GM12878 (cell line): ENCODE measurements around the gene EMID1. TPM values are rescaled to one million over a fixed set of nuclear protein-coding genes. Genes with fewer than 3 reads are reported as not detected.

Source experiments
- ATAC-seq: fragments of 200-7000 bp; cut with Tn5 transposase; 3 replicates; pipeline ENCODE4 v1.9.1; 2020; ENCODE audit warnings: mild to moderate bottlenecking, moderate library complexity
- BruUV-seq: library from RNA; stranded (reverse); fragments of 400-500 nt; replicated peaks from 2 replicates; lab custom pipeline; 2021; lab: Mats Ljungman, UMichigan
- CTCF ChIA-PET: fragments of 300-600 bp; sonication (Branson Sonifier 250); formaldehyde crosslinking; extraction: SDS; loops from one replicate; lab custom pipeline; 2021; ENCODE audit warnings: inconsistent platforms; lab: Yijun Ruan, JAX
- POLR2A ChIA-PET: fragments of 350-600 bp; formaldehyde crosslinking; extraction: SDS; loops from one replicate; lab custom pipeline; 2021; ENCODE audit warnings: inconsistent platforms; lab: Charles Lee
- RAD21 ChIA-PET: fragments of 300-600 bp; sonication (Branson Sonifier 250); formaldehyde crosslinking; loops from one replicate; lab custom pipeline; 2023; ENCODE audit warnings: antibody characterized with exemption; ENCODE audit not compliant: unreplicated experiment; lab: Charles Lee
- SMC1A ChIA-PET: fragments of 300-600 bp; sonication (Branson Sonifier 250); formaldehyde crosslinking; loops from one replicate; lab custom pipeline; 2023; ENCODE audit not compliant: unreplicated experiment, uncharacterized antibody; lab: Charles Lee
- DNase-seq: peaks from one replicate; pipeline ENCODE4 v3.0.0-alpha.2; 2011; ENCODE audit warnings: low read depth, low spot score
- FAIRE-seq: peaks from 3 replicates; lab custom pipeline; 2011; peaks lifted over from hg19 to GRCh38; lab: Jason Lieb, UNC
- H2AFZ ChIP-seq: 2 replicates; pipeline ENCODE4 v1.6.0; 2011; ENCODE audit warnings: low read depth, low read length, control low read depth; ENCODE audit not compliant: control insufficient read depth
- H3K27ac ChIP-seq: 2 replicates; pipeline ENCODE4 v1.5.1; 2011; ENCODE audit warnings: control low read depth; ENCODE audit not compliant: control insufficient read depth, insufficient read depth
- H3K27me3 ChIP-seq, 2 experiments: replicated peaks in 1 of 2; 2 replicates each; pipeline versions ENCODE4 v1.6.0 to v1.6.1; 2011; ENCODE audit warnings: low read length in 1 of 2; ENCODE audit not compliant: control insufficient read depth in 2 of 2, insufficient read depth in 2 of 2
- H3K36me3 ChIP-seq, 2 experiments: 2 replicates each; pipeline ENCODE4 v1.5.1; 2011; ENCODE audit warnings: low read length in 1 of 2; ENCODE audit not compliant: control insufficient read depth in 2 of 2, insufficient read depth in 2 of 2
- H3K4me1 ChIP-seq: 2 replicates; pipeline ENCODE4 v1.6.1; 2011; ENCODE audit warnings: mild to moderate bottlenecking, low read length, moderate library complexity, mixed read lengths; ENCODE audit not compliant: control insufficient read depth, insufficient read depth
- H3K4me2 ChIP-seq: 2 replicates; pipeline ENCODE4 v1.6.0; 2011; ENCODE audit warnings: control low read depth; ENCODE audit not compliant: control insufficient read depth, insufficient read depth
- H3K4me3 ChIP-seq: fragments of 200-600 bp; sonication (generic); 2 replicates; pipeline ENCODE4 v1.5.1; 2016
- H3K79me2 ChIP-seq: 2 replicates; pipeline ENCODE4 v1.6.0; 2011; ENCODE audit warnings: low read length; ENCODE audit not compliant: control insufficient read depth, insufficient read depth
- H3K9ac ChIP-seq: 2 replicates; pipeline ENCODE4 v1.8.0; 2011; ENCODE audit warnings: low read length, control low read depth, mixed read lengths; ENCODE audit not compliant: control insufficient read depth, insufficient read depth
- H3K9me3 ChIP-seq: replicated peaks from 3 replicates; pipeline ENCODE4 v1.5.1; 2011; ENCODE audit warnings: mild to moderate bottlenecking, low read length; ENCODE audit not compliant: control insufficient read depth, insufficient read depth
- H4K20me1 ChIP-seq: 2 replicates; pipeline ENCODE4 v1.6.0; 2011; ENCODE audit not compliant: control insufficient read depth, insufficient read depth
- CEBPB ChIP-seq, 2 experiments: fragments of 150-350 bp in 1 of 2; IDR thresholded peaks; 2 replicates each; pipeline ENCODE4 v1.6.1; 2012 to 2014; ENCODE audit warnings: low read depth in 2 of 2, low read length in 2 of 2, borderline replicate concordance in 1 of 2, inconsistent platforms in 1 of 2
- E4F1 ChIP-seq: fragments of 450-650 bp; IDR thresholded peaks from 2 replicates; pipeline ENCODE4 v1.6.1; 2018; ENCODE audit warnings: borderline replicate concordance, mild to moderate bottlenecking; ENCODE audit not compliant: partially characterized antibody
- JUND ChIP-seq: IDR thresholded peaks from 2 replicates; pipeline ENCODE4 v1.6.1; 2012; ENCODE audit warnings: low read depth, mild to moderate bottlenecking, low read length, improper control_type of control experiment, moderate library complexity
- PML ChIP-seq: IDR thresholded peaks from 2 replicates; pipeline ENCODE4 v1.6.1; 2012; ENCODE audit warnings: low read length, inconsistent platforms
- POLR2AphosphoS2 ChIP-seq: IDR thresholded peaks from 2 replicates; pipeline ENCODE4 v1.6.1; 2011; ENCODE audit warnings: low read depth, mild to moderate bottlenecking, low read length, improper control_type of control experiment, moderate library complexity
- POLR2AphosphoS5 ChIP-seq: IDR thresholded peaks from 2 replicates; pipeline ENCODE4 v1.6.1; 2011; ENCODE audit warnings: mild to moderate bottlenecking, low read length, inconsistent platforms
- SRF ChIP-seq, 2 experiments: IDR thresholded peaks; 2 replicates each; pipeline ENCODE4 v1.6.1; 2011; ENCODE audit warnings: low read depth in 2 of 2, low read length in 2 of 2, mild to moderate bottlenecking in 1 of 2, moderate library complexity in 1 of 2
- TCF3 ChIP-seq: IDR thresholded peaks from 2 replicates; pipeline ENCODE4 v1.6.1; 2012; ENCODE audit warnings: low read depth, mild to moderate bottlenecking, low read length, borderline replicate concordance; ENCODE audit not compliant: insufficient read depth
- YBX1 ChIP-seq: fragments of 450-650 bp; IDR thresholded peaks from 2 replicates; pipeline ENCODE4 v1.6.1; 2016; ENCODE audit warnings: antibody characterized with exemption
- ZBTB11 ChIP-seq: fragments of 450-650 bp; formaldehyde crosslinking; IDR thresholded peaks from 2 replicates; pipeline ENCODE4 v1.5.0; 2022; ENCODE audit warnings: mild to moderate bottlenecking, missing genetic modification characterization
- WGBS: methylation state at CpG from one replicate; pipeline ENCODE4 v1.1.6; 2016; ENCODE audit warnings: low lambda C conversion rate; ENCODE audit not compliant: insufficient replicate concordance, insufficient coverage; ENCODE audit errors: missing lambda C conversion rate; 5-methylcytosine and 5-hydroxymethylcytosine counted together
- in situ Hi-C: fragments of 300-500 bp; cut with MboI; formaldehyde crosslinking; loops from 9 replicates; pipeline ENCODE4 v1.14.3; 2018; ENCODE audit warnings: mixed read lengths
- intact Hi-C: fragments of 100-400 bp; cut with micrococcal nuclease; formaldehyde crosslinking; loops from one replicate; pipeline ENCODE4 v1.14.2; 2022; ENCODE audit not compliant: unreplicated experiment
- polyA plus RNA-seq, 11 experiments: library from polyadenylated mRNA; depleted of rRNA in 4 of 11; unstranded in 6 of 11; stranded (reverse) in 5 of 11; fragments of >200 nt; fragmentation: Nextera tagmentation in 4 of 11; fragmentation: Illumina TruSeq in 1 of 11; extraction: Ambion mirVana in 4 of 11; extraction: Trizol in 1 of 11; gene quantifications; 1 replicate in 1 of 11; 2 replicates in 10 of 11; pipeline versions ENCODE4 v1.2.1 to v1.2.3, GENCODE V29; 2011 to 2016; ENCODE audit warnings: inconsistent platforms in 2 of 11, missing spikeins in 2 of 11, low read depth in 1 of 11
- total RNA-seq, 4 experiments: library from RNA; depleted of rRNA in 3 of 4; stranded (reverse); fragments of >200 nt in 3 of 4; fragmentation: Illumina TruSeq in 1 of 4; extraction: Trizol in 1 of 4; gene quantifications; 2 replicates each; pipeline versions ENCODE4 v1.2.1 to v1.2.3, GENCODE V29; 2013 to 2021

EMID1 gene
- total and polyA plus RNA-seq, 10 of the 15 experiments (the other 5 are each of a cell fraction or from before 2014, with no cell fraction given) = 1.2 to 60.3 (median 12.0) TPM

GRCh38 chr22:29290061-29290460, 84.4 kb downstream of the EMID1 start:
- peaks cover 4% of the 10 kb centered on the region; the same call in 1 of the 2 replicates for H3K4me1 ChIP-seq
- SMC1A ChIA-PET = no interaction called here
- H3K27me3 ChIP-seq = no peaks in the 10 kb centered on the region
- in situ Hi-C loops (no loop called here), intact Hi-C loops (no loop called here)
- no peak for DNase-seq
- H3K79me2 ChIP-seq = peaks cover 4% of the 10 kb centered on the region
- H2AFZ ChIP-seq = no peak overlapping the region
- TF ChIP-seq YBX1 (no peak), JUND (no peak), POLR2AphosphoS5 (peak; percentile 51; the same call in 1 of the 2 replicates), CEBPB (IDR thresholded peaks at IDR 0.05; ENCODE audit: borderline replicate concordance in 1 of 2, low read depth in 2 of 2, low read length in 2 of 2) (no peak), TCF3 (no peak), SRF (IDR thresholded peaks at IDR 0.05; ENCODE audit: low read depth in 2 of 2, low read length in 2 of 2) (no peak), POLR2AphosphoS2 (no peak)
- no peak for FAIRE-seq
- CTCF ChIA-PET = no interaction called here
- peaks cover 22 to 71% of the 10 kb centered on the region in 2 experiments for H3K36me3 ChIP-seq
- POLR2A ChIA-PET = no interaction called here
- no peak for ATAC-seq
- no peak overlapping the region for H3K27ac ChIP-seq
- RAD21 ChIA-PET = no interaction called here
- no peak overlapping the region for H3K9ac ChIP-seq
- no TSS peak for BruUV-seq
- H4K20me1 ChIP-seq = peaks cover 6% of the 10 kb centered on the region; the same call in 1 of the 2 replicates
- H3K9me3 ChIP-seq = no peaks in the 10 kb centered on the region
- H3K4me2 ChIP-seq = no peak overlapping the region
- WGBS = 57% methylated on average over 5 of the region's 5 CpGs
- H3K4me3 ChIP-seq = no peak overlapping the region

- peak; percentile 27; the same call in 2 of the 3 replicates for ATAC-seq
- intact Hi-C loops (no loop called here), in situ Hi-C loops (no loop called here)
- BruUV-seq = no TSS peak
- no peak overlapping the region for H3K9ac ChIP-seq
- no peak overlapping the region for H3K4me3 ChIP-seq
- ChIA-PET CTCF (no interaction called here), SMC1A (no interaction called here), RAD21 (no interaction called here), POLR2A (no interaction called here)
- FAIRE-seq = no peak
- H3K36me3 ChIP-seq = peaks cover 27 to 74% of the 10 kb centered on the region in 2 experiments
- peaks cover 4% of the 10 kb centered on the region for H3K79me2 ChIP-seq
- H3K9me3 ChIP-seq = no peaks in the 10 kb centered on the region
- WGBS = 92% methylated on average over 7 of the region's 7 CpGs
- H3K27me3 ChIP-seq = no peaks in the 10 kb centered on the region
- H3K27ac ChIP-seq = no peak overlapping the region
- peaks cover 6% of the 10 kb centered on the region; the same call in 1 of the 2 replicates for H4K20me1 ChIP-seq
- no peak overlapping the region for H3K4me2 ChIP-seq
- H2AFZ ChIP-seq = no peak overlapping the region
- DNase-seq = no peak
- peaks cover 4% of the 10 kb centered on the region; the same call in 1 of the 2 replicates for H3K4me1 ChIP-seq
- TF ChIP-seq E4F1 = no peak
- TF ChIP-seq PML = no peak
- no peak for TF ChIP-seq ZBTB11 (CRISPR knock-in tag)
These were observed 85.5 kb downstream of the EMID1 start for GRCh38 chr22:29291215-29291614.
